HepG2 (cell line): ENCODE results near the gene ZNF714. TPM values are rescaled to one million over a fixed set of nuclear protein-coding genes. Genes with fewer than 3 reads are reported as not detected.
A peak's percentile ranks its signal among the peaks of the same experiment; 100 is the strongest.

ENCODE experiments used
- ATF1 ChIP-seq: IDR thresholded peaks from 2 replicates; pipeline ENCODE4 v1.6.1; 2016; ENCODE audit warnings: mild to moderate bottlenecking, control low read depth
- GABPB1 ChIP-seq: IDR thresholded peaks from 2 replicates; pipeline ENCODE4 v1.6.1; 2016; ENCODE audit warnings: mild to moderate bottlenecking, missing genetic modification reagents, moderate library complexity, missing compliant biosample characterization
- HNRNPH1 ChIP-seq: fragments of 200-400 bp; formaldehyde crosslinking; optimal IDR thresholded peaks from 2 replicates; pipeline ENCODE3; 2017; ENCODE audit warnings: mild to moderate bottlenecking, low read depth, low read length
- LCORL ChIP-seq, 2 experiments: fragments of 450-650 bp in 1 of 2; sonication (generic) in 1 of 2; formaldehyde crosslinking in 1 of 2; IDR thresholded peaks; 2 replicates each; pipeline versions ENCODE4 v1.5.0 to v1.6.1; 2017 to 2020; ENCODE audit warnings: antibody characterized with exemption in 1 of 2, missing genetic modification reagents in 1 of 2
- PLRG1 ChIP-seq: fragments of 450-650 bp; conservative IDR thresholded peaks from 2 replicates; pipeline ENCODE4 v1.6.1; 2016
- SMAD9 ChIP-seq: sonication (generic); formaldehyde crosslinking; IDR thresholded peaks from 2 replicates; pipeline ENCODE4 v1.5.1; 2020; ENCODE audit warnings: mild to moderate bottlenecking, missing genetic modification reagents
- ZKSCAN5 ChIP-seq: sonication (generic); formaldehyde crosslinking; IDR thresholded peaks from 2 replicates; pipeline ENCODE4 v1.5.1; 2020; ENCODE audit warnings: mild to moderate bottlenecking, missing genetic modification reagents
- ZNF367 ChIP-seq: sonication (generic); formaldehyde crosslinking; IDR thresholded peaks from 2 replicates; pipeline ENCODE4 v1.4.0; 2020; ENCODE audit warnings: missing genetic modification reagents, borderline replicate concordance
- ZNF382 ChIP-seq: sonication (generic); formaldehyde crosslinking; IDR thresholded peaks from 2 replicates; pipeline ENCODE4 v1.5.0; 2020; ENCODE audit warnings: missing genetic modification reagents, mild to moderate bottlenecking, borderline replicate concordance
- ZNF572 ChIP-seq: sonication (generic); formaldehyde crosslinking; IDR thresholded peaks from 2 replicates; pipeline ENCODE4 v1.5.1; 2020; ENCODE audit warnings: mild to moderate bottlenecking, missing genetic modification reagents
- ZNF577 ChIP-seq: sonication (generic); formaldehyde crosslinking; IDR thresholded peaks from 2 replicates; pipeline ENCODE4 v1.4.0; 2020; ENCODE audit warnings: mild to moderate bottlenecking, low read depth, missing genetic modification reagents, borderline replicate concordance
- ZNF766 ChIP-seq: sonication (generic); formaldehyde crosslinking; IDR thresholded peaks from 2 replicates; pipeline ENCODE4 v1.5.0; 2020; ENCODE audit warnings: missing genetic modification reagents, borderline replicate concordance
- polyA plus RNA-seq, 8 experiments: library from polyadenylated mRNA; depleted of rRNA in 3 of 8; stranded (reverse) in 7 of 8; unstranded in 1 of 8; fragments of >200 nt; fragmentation: Illumina TruSeq in 4 of 8; extraction: Trizol in 4 of 8; gene quantifications; 2 replicates each; pipeline versions ENCODE4 v1.2.1 to v1.2.3, GENCODE V29; 2011 to 2016; ENCODE audit warnings: low read depth in 4 of 8, missing spikeins in 1 of 8, mixed read lengths in 1 of 8; ENCODE audit not compliant: insufficient read depth in 1 of 8
- total RNA-seq, 5 experiments: library from RNA; depleted of rRNA; stranded (reverse); fragments of >200 nt; fragmentation: Illumina TruSeq; extraction: Trizol; gene quantifications; 2 replicates each; pipeline ENCODE4 v1.2.3, GENCODE V29; 2016; ENCODE audit warnings: low read depth in 1 of 5
- TF ChIP-seq, protein P1 (sequence below): sonication (generic); formaldehyde crosslinking; IDR thresholded peaks from 2 replicates; pipeline ENCODE4 v1.8.0; 2022; ENCODE audit warnings: missing genetic modification reagents, mild to moderate bottlenecking, borderline replicate concordance
- TF ChIP-seq, protein P2 (sequence below): sonication (generic); formaldehyde crosslinking; IDR thresholded peaks from 2 replicates; pipeline ENCODE4 v1.5.1; 2020; ENCODE audit warnings: mild to moderate bottlenecking, missing genetic modification reagents
- TF ChIP-seq, protein P3 (sequence below): sonication (generic); formaldehyde crosslinking; IDR thresholded peaks from 2 replicates; pipeline ENCODE4 v1.4.0; 2020; ENCODE audit warnings: missing genetic modification reagents, mild to moderate bottlenecking, borderline replicate concordance
- TF ChIP-seq, protein P4 (sequence below): sonication (generic); formaldehyde crosslinking; IDR thresholded peaks from 2 replicates; pipeline ENCODE4 v1.5.0; 2020; ENCODE audit warnings: mild to moderate bottlenecking, missing genetic modification reagents, borderline replicate concordance
- TF ChIP-seq, protein P5 (sequence below): sonication (generic); formaldehyde crosslinking; IDR thresholded peaks from 2 replicates; pipeline ENCODE4 v1.4.0; 2020; ENCODE audit warnings: missing genetic modification reagents, borderline replicate concordance

ZNF714 gene
- total and polyA plus RNA-seq, 2 of the 13 experiments (the other 11 are each of a cell fraction or from before 2014, with no cell fraction given), result 6.7 to 27.8 TPM

DNA sequence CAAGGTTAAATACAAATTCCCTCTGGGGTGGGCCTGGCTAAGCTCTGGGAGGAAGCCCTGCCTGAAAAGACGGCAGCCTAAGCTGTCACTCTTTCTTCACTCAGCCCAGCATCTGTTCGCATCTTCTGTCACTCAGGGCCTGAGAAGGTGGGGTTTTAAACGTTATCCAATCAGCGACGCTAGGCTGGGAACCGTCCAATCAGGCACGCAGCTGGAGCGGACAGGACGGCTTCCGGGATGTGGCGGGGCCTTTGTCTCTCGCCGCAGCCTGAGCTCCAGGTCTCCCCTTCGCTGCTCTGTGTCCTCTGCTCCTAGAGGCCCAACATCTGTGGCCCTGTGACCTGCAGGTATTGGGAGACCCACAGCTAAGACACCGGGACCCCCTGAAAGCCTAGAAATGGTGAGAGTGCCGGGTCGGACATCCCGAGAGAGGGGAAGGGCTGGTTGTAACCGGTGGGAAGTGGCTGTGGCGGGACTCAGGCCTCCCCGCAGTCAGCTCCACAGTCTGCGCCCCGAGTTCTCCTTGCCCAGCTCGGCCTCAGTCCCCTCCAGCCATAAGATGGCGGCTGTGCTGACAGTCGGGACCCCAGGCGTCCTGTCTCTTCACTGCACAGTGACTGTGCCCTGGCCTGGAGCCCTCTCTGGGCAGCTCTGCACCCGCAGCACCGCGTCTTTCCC is 59.9 kb downstream of the ZNF714 start, which contains the start of gene ZNF431 (continued):
- TF ChIP-seq LCORL (IDR thresholded peaks at IDR 0.05) (no peak), LCORL (CRISPR knock-in tag; IDR thresholded peaks at IDR 0.05) (no peak), ZNF382 (CRISPR knock-in tag) (no peak), ATF1 (CRISPR knock-in tag) (peak; percentile 61; the same call in 1 of the 2 replicates), ZNF367 (CRISPR knock-in tag) (no peak), ZNF577 (CRISPR knock-in tag) (no peak), HNRNPH1 (no peak), GABPB1 (peak; percentile 83), ZNF572 (CRISPR knock-in tag) (0 out of 2 replicates have a peak, but pooled peaks have one; percentile 25), PLRG1 (no peak), SMAD9 (CRISPR knock-in tag) (no peak), ZKSCAN5 (CRISPR knock-in tag) (no peak), ZNF766 (CRISPR knock-in tag) (no peak)
- TF ChIP-seq, protein P1, sequence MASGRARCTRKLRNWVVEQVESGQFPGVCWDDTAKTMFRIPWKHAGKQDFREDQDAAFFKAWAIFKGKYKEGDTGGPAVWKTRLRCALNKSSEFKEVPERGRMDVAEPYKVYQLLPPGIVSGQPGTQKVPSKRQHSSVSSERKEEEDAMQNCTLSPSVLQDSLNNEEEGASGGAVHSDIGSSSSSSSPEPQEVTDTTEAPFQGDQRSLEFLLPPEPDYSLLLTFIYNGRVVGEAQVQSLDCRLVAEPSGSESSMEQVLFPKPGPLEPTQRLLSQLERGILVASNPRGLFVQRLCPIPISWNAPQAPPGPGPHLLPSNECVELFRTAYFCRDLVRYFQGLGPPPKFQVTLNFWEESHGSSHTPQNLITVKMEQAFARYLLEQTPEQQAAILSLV (CRISPR knock-in tag), result no peak
- TF ChIP-seq, protein P2, sequence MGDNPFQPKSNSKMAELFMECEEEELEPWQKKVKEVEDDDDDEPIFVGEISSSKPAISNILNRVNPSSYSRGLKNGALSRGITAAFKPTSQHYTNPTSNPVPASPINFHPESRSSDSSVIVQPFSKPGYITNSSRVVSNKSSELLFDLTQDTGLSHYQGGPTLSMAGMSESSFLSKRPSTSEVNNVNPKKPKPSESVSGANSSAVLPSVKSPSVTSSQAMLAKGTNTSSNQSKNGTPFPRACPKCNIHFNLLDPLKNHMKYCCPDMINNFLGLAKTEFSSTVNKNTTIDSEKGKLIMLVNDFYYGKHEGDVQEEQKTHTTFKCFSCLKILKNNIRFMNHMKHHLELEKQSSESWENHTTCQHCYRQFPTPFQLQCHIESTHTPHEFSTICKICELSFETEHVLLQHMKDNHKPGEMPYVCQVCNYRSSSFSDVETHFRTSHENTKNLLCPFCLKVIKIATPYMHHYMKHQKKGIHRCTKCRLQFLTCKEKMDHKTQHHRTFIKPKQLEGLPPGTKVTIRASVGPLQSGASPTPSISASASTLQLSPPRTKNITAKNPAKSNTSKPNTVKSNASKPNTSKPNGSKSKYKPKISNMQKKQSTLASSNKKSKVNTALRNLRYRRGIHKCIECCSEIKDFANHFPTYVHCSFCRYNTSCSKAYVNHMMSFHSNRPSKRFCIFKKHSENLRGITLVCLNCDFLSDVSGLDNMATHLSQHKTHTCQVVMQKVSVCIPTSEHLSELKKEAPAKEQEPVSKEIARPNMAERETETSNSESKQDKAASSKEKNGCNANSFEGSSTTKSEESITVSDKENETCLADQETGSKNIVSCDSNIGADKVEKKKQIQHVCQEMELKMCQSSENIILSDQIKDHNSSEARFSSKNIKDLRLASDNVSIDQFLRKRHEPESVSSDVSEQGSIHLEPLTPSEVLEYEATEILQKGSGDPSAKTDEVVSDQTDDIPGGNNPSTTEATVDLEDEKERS (CRISPR knock-in tag), result no peak
- TF ChIP-seq, protein P3, sequence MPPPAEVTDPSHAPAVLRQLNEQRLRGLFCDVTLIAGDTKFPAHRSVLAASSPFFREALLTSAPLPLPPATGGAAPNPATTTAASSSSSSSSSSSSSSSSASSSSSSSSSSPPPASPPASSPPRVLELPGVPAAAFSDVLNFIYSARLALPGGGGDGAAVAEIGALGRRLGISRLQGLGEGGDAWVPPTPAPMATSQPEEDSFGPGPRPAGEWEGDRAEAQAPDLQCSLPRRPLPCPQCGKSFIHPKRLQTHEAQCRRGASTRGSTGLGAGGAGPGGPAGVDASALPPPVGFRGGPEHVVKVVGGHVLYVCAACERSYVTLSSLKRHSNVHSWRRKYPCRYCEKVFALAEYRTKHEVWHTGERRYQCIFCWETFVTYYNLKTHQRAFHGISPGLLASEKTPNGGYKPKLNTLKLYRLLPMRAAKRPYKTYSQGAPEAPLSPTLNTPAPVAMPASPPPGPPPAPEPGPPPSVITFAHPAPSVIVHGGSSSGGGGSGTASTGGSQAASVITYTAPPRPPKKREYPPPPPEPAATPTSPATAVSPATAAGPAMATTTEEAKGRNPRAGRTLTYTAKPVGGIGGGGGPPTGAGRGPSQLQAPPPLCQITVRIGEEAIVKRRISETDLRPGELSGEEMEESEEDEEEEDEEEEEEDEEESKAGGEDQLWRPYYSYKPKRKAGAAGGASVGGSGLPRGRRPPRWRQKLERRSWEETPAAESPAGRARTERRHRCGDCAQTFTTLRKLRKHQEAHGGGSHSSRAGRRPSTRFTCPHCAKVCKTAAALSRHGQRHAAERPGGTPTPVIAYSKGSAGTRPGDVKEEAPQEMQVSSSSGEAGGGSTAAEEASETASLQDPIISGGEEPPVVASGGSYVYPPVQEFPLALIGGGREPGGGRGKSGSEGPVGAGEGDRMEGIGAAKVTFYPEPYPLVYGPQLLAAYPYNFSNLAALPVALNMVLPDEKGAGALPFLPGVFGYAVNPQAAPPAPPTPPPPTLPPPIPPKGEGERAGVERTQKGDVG (CRISPR knock-in tag), result no peak
- TF ChIP-seq, protein P4, sequence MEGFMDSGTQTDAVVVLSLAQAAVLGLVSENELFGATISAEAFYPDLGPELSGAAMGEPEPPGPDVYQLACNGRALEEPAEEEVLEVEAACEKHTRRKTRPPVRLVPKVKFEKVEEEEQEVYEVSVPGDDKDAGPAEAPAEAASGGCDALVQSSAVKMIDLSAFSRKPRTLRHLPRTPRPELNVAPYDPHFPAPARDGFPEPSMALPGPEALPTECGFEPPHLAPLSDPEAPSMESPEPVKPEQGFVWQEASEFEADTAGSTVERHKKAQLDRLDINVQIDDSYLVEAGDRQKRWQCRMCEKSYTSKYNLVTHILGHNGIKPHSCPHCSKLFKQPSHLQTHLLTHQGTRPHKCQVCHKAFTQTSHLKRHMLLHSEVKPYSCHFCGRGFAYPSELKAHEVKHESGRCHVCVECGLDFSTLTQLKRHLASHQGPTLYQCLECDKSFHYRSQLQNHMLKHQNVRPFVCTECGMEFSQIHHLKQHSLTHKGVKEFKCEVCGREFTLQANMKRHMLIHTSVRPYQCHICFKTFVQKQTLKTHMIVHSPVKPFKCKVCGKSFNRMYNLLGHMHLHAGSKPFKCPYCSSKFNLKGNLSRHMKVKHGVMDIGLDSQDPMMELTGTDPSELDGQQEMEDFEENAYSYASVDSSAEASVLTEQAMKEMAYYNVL (CRISPR knock-in tag), result no peak
- TF ChIP-seq, protein P5, sequence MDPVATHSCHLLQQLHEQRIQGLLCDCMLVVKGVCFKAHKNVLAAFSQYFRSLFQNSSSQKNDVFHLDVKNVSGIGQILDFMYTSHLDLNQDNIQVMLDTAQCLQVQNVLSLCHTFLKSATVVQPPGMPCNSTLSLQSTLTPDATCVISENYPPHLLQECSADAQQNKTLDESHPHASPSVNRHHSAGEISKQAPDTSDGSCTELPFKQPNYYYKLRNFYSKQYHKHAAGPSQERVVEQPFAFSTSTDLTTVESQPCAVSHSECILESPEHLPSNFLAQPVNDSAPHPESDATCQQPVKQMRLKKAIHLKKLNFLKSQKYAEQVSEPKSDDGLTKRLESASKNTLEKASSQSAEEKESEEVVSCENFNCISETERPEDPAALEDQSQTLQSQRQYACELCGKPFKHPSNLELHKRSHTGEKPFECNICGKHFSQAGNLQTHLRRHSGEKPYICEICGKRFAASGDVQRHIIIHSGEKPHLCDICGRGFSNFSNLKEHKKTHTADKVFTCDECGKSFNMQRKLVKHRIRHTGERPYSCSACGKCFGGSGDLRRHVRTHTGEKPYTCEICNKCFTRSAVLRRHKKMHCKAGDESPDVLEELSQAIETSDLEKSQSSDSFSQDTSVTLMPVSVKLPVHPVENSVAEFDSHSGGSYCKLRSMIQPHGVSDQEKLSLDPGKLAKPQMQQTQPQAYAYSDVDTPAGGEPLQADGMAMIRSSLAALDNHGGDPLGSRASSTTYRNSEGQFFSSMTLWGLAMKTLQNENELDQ (CRISPR knock-in tag), result no peak
